Measurements from ENCODE around the gene FGF22.

GRCh38 chr19:674282-675151 is 34.8 kb downstream of the FGF22 start:
- TF ChIP-seq FOXM1 (IDR thresholded peaks at IDR 0.05; ENCODE audit: borderline replicate concordance, low read depth) (no peak), NFIC (IDR thresholded peaks at IDR 0.05) (no peak)
- TF ChIP-seq, protein P1, sequence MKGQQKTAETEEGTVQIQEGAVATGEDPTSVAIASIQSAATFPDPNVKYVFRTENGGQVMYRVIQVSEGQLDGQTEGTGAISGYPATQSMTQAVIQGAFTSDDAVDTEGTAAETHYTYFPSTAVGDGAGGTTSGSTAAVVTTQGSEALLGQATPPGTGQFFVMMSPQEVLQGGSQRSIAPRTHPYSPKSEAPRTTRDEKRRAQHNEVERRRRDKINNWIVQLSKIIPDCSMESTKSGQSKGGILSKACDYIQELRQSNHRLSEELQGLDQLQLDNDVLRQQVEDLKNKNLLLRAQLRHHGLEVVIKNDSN (IDR thresholded peaks at IDR 0.05) = no peak
